Ishikawa (cell line): ENCODE measurements around the gene EGFR.

Experiments
- EP300 ChIP-seq: IDR thresholded peaks from 2 replicates; pipeline ENCODE4 v1.6.1; 2012; ENCODE audit warnings: borderline replicate concordance
- NFIC ChIP-seq: IDR thresholded peaks from 2 replicates; pipeline ENCODE4 v1.6.1; 2012
- TAF1 ChIP-seq: IDR thresholded peaks from 2 replicates; pipeline ENCODE4 v1.6.1; 2012; ENCODE audit warnings: low read depth, mild to moderate bottlenecking
- TCF12 ChIP-seq: IDR thresholded peaks from 2 replicates; pipeline ENCODE4 v1.6.1; 2012; ENCODE audit warnings: low read depth
- TEAD4 ChIP-seq: IDR thresholded peaks from 2 replicates; pipeline ENCODE4 v1.6.1; 2012
- YY1 ChIP-seq: IDR thresholded peaks from 2 replicates; pipeline ENCODE4 v1.6.1; 2012; ENCODE audit warnings: low read depth
- ZBTB7A ChIP-seq: IDR thresholded peaks from 2 replicates; pipeline ENCODE4 v1.6.1; 2012; ENCODE audit warnings: low read depth
- TF ChIP-seq, protein P1 (sequence below): IDR thresholded peaks from 2 replicates; pipeline ENCODE4 v1.6.1; 2012; ENCODE audit warnings: low read depth, mild to moderate bottlenecking
- TF ChIP-seq, protein P2 (sequence below): IDR thresholded peaks from 2 replicates; pipeline ENCODE4 v1.6.1; 2012
- TF ChIP-seq, protein P3 (sequence below): IDR thresholded peaks from 2 replicates; pipeline ENCODE4 v1.6.1; 2012

DNA sequence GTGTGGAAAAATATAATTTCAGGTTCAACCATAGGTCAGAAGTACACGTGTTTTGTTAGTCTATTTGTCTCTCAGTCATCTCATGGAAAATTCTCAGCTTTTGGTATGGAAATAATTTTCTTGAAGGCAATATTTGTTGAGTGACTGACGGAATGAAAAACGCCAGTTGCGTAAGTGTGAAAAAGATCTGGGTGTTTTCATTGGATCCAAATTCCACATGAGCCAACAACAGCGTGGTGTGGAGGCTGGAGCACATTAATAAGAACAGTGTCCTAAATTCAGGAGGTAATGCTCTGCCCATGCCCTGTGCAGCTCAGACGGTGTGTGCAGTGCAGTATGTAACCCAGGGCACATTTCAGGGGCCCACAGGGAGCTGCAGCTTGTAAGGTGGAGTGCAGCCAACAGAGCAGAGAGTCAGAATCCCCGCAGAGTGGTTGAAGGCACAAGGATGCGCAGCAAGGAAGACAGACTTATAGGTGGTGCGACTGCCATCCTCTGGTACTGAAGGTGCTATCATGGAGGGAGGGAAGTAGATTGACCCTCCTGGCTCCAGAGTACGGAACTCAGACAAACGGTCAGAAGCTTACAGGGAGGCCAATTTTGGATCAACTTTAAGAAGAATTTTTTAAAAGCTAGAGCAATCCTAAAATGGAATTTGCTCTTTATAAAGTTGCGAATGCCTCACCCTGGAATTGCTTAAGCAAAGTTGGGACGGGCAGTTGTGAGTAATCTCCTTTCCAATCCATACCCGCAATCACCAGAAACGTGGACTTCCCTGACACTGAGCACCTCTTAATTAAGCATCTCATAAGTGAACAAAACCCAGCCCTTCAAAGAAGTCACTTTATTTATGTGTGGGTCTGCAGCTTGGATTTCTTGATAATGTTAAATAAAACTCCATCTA, 38.0 kb downstream of the EGFR start:
- TF ChIP-seq TAF1 (no peak), EP300 (no peak), ZBTB7A (no peak), NFIC (no peak), TCF12 (no peak), TEAD4 (no peak), YY1 (no peak)
- TF ChIP-seq, protein P1, sequence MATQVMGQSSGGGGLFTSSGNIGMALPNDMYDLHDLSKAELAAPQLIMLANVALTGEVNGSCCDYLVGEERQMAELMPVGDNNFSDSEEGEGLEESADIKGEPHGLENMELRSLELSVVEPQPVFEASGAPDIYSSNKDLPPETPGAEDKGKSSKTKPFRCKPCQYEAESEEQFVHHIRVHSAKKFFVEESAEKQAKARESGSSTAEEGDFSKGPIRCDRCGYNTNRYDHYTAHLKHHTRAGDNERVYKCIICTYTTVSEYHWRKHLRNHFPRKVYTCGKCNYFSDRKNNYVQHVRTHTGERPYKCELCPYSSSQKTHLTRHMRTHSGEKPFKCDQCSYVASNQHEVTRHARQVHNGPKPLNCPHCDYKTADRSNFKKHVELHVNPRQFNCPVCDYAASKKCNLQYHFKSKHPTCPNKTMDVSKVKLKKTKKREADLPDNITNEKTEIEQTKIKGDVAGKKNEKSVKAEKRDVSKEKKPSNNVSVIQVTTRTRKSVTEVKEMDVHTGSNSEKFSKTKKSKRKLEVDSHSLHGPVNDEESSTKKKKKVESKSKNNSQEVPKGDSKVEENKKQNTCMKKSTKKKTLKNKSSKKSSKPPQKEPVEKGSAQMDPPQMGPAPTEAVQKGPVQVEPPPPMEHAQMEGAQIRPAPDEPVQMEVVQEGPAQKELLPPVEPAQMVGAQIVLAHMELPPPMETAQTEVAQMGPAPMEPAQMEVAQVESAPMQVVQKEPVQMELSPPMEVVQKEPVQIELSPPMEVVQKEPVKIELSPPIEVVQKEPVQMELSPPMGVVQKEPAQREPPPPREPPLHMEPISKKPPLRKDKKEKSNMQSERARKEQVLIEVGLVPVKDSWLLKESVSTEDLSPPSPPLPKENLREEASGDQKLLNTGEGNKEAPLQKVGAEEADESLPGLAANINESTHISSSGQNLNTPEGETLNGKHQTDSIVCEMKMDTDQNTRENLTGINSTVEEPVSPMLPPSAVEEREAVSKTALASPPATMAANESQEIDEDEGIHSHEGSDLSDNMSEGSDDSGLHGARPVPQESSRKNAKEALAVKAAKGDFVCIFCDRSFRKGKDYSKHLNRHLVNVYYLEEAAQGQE = no peak
- TF ChIP-seq, protein P2, sequence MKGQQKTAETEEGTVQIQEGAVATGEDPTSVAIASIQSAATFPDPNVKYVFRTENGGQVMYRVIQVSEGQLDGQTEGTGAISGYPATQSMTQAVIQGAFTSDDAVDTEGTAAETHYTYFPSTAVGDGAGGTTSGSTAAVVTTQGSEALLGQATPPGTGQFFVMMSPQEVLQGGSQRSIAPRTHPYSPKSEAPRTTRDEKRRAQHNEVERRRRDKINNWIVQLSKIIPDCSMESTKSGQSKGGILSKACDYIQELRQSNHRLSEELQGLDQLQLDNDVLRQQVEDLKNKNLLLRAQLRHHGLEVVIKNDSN = no peak
- TF ChIP-seq, protein P3, sequence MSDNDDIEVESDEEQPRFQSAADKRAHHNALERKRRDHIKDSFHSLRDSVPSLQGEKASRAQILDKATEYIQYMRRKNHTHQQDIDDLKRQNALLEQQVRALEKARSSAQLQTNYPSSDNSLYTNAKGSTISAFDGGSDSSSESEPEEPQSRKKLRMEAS = no peak
